Fibroblast of lung (primary cell): Measurements from ENCODE around the gene SPINK4. TPM values are rescaled to one million over a fixed set of nuclear protein-coding genes. Genes with fewer than 3 reads are reported as not detected.
A peak's percentile ranks its signal among the peaks of the same experiment; 100 is the strongest.

Experiments used
- DNase-seq, 2 donors: peaks; one replicate each; pipeline versions ENCODE4 v3.0.0 to v3.0.0-alpha.2; 2010; ENCODE audit warnings: low read depth in 2 of 2
- H2AFZ ChIP-seq: 2 replicates; pipeline ENCODE4 v1.5.1; 2012; ENCODE audit warnings: low read length, control low read depth, inconsistent platforms
- H3K27ac ChIP-seq: 2 replicates; pipeline ENCODE4 v1.5.1; 2011; ENCODE audit warnings: low read length, control low read depth; ENCODE audit not compliant: insufficient read depth
- H3K27me3 ChIP-seq: 2 replicates; pipeline ENCODE4 v1.5.1; 2011; ENCODE audit warnings: mild to moderate bottlenecking, low read length; ENCODE audit not compliant: control insufficient read depth, insufficient read depth
- H3K36me3 ChIP-seq: 2 replicates; pipeline ENCODE4 v1.5.1; 2011; ENCODE audit warnings: low read length; ENCODE audit not compliant: control insufficient read depth, insufficient read depth
- H3K4me1 ChIP-seq: 2 replicates; pipeline ENCODE4 v1.5.1; 2011; ENCODE audit warnings: low read length; ENCODE audit not compliant: control insufficient read depth, insufficient read depth; ENCODE audit errors: extremely low read depth
- H3K4me2 ChIP-seq: 2 replicates; pipeline ENCODE4 v1.5.1; 2011; ENCODE audit warnings: low read length, control low read depth; ENCODE audit not compliant: insufficient read depth; ENCODE audit errors: extremely low read depth
- H3K4me3 ChIP-seq, 4 experiments: fragments of 200-600 bp in 1 of 4; sonication (generic) in 1 of 4; replicated peaks in 1 of 4; 2 replicates each; pipeline ENCODE4 v1.5.1; 2011 to 2016; ENCODE audit warnings: low read length in 4 of 4, low read depth in 3 of 4, mild to moderate bottlenecking in 3 of 4, control low read depth in 2 of 4, inconsistent platforms in 1 of 4, mixed read lengths in 1 of 4; ENCODE audit not compliant: insufficient read depth in 1 of 4; ENCODE audit errors: control extremely low read depth in 1 of 4
- H3K79me2 ChIP-seq: 2 replicates; pipeline ENCODE4 v1.5.1; 2012; ENCODE audit warnings: mild to moderate bottlenecking, low read length, inconsistent platforms; ENCODE audit not compliant: control insufficient read depth, insufficient read depth
- H3K9ac ChIP-seq: 2 replicates; pipeline ENCODE4 v1.5.1; 2011; ENCODE audit warnings: mild to moderate bottlenecking, low read length, control low read depth; ENCODE audit not compliant: insufficient read depth
- H3K9me3 ChIP-seq: 2 replicates; pipeline ENCODE4 v1.5.1; 2012; ENCODE audit warnings: low read depth, low read length; ENCODE audit not compliant: control insufficient read depth, insufficient read depth
- H4K20me1 ChIP-seq: 2 replicates; pipeline ENCODE4 v1.5.1; 2011; ENCODE audit warnings: low read length; ENCODE audit not compliant: control insufficient read depth, insufficient read depth; ENCODE audit errors: extremely low read depth
- CTCF ChIP-seq, 2 donors: IDR thresholded peaks in 1 of 2; conservative IDR thresholded peaks in 1 of 2; 1 replicate in 1 of 2; 2 replicates in 1 of 2; pipeline ENCODE4 v1.5.1; 2011 to 2012; ENCODE audit warnings: low read length in 2 of 2, control low read depth in 1 of 2, inconsistent platforms in 1 of 2, low read depth in 1 of 2, mild to moderate bottlenecking in 1 of 2
- EZH2 ChIP-seq: IDR thresholded peaks from 2 replicates; pipeline ENCODE4 v1.5.1; 2012; ENCODE audit warnings: low read length, control low read depth, mild to moderate bottlenecking; ENCODE audit errors: missing control alignments
- polyA plus RNA-seq, 2 donors: library from polyadenylated mRNA; depleted of rRNA in 1 of 2; stranded (reverse) in 1 of 2; unstranded in 1 of 2; fragments of >200 nt; gene quantifications; 2 replicates each; pipeline ENCODE4 v1.2.1, GENCODE V29; 2011 to 2012; ENCODE audit warnings: missing spikeins in 1 of 2
- total RNA-seq: library from RNA; depleted of rRNA; stranded (reverse); fragments of >200 nt; gene quantifications from 2 replicates; pipeline ENCODE4 v1.2.1, GENCODE V29; 2014

Gene SPINK4
- total and polyA plus RNA-seq, 2 donors (not counting 1 experiment from before 2014, with no cell fraction given) = not detected

- Histone ChIP-seq H3K27ac (peak overlapping the region; percentile 100), H3K4me1 (peaks cover 3% of the 10 kb centered on the region), H3K9me3 (no peaks in the 10 kb centered on the region), H2AFZ (peak overlapping the region; percentile 33), H3K9ac (peak overlapping the region; percentile 98), H3K4me2 (peak overlapping the region; percentile 69), H3K79me2 (peaks cover 39% of the 10 kb centered on the region), H3K4me3 (peak overlapping the region; percentile 60 to 79 (median 75)), H4K20me1 (no peaks in the 10 kb centered on the region), H3K27me3 (no peaks in the 10 kb centered on the region), H3K36me3 (peaks cover 4% of the 10 kb centered on the region)
- TF ChIP-seq EZH2 = no peak
- TF ChIP-seq CTCF (conservative IDR thresholded peaks at IDR 0.05 in 1 of 2, IDR thresholded peaks at IDR 0.05 in 1 of 2; ENCODE audit: low read depth in 1 of 2, low read length in 2 of 2) = no peak
- no peak for DNase-seq
Measured at GRCh38 chr9:33289936-33290246, 49.9 kb downstream of the SPINK4 start.

- Histone ChIP-seq H3K79me2 (peaks cover 45% of the 10 kb centered on the region), H3K4me2 (peak within 1 kb of the TSS; percentile 81), H3K27ac (peak within 1 kb of the TSS; percentile 100), H4K20me1 (no peaks in the 10 kb centered on the region), H3K9me3 (no peaks in the 10 kb centered on the region), H3K36me3 (peaks cover 5% of the 10 kb centered on the region), H3K9ac (peak within 1 kb of the TSS; percentile 98), H2AFZ (peak within 1 kb of the TSS; percentile 33), H3K4me1 (peaks cover 3% of the 10 kb centered on the region), H3K4me3 (peak within 1 kb of the TSS; percentile 75 to 86 (median 77)), H3K27me3 (no peaks in the 10 kb centered on the region)
- DNase-seq = peak; percentile 99
- TF ChIP-seq CTCF (conservative IDR thresholded peaks at IDR 0.05 in 1 of 2, IDR thresholded peaks at IDR 0.05 in 1 of 2; ENCODE audit: low read depth in 1 of 2, low read length in 2 of 2) (no peak), EZH2 (no peak)
Measured at GRCh38 chr9:33290247-33291030, 50.5 kb downstream of the SPINK4 start, which contains the start of gene NFX1. NFX1 (plus strand) TSS chr9:33290516; CDS start chr9:33290573, 57 bp downstream.

GRCh38 chr9:33291031-33291397 is 51.0 kb downstream of the SPINK4 start:
- Histone ChIP-seq H3K4me3 (peak overlapping the region; percentile 75 to 86 (median 77)), H3K36me3 (peaks cover 5% of the 10 kb centered on the region), H3K9me3 (no peaks in the 10 kb centered on the region), H3K9ac (peak overlapping the region; percentile 98), H2AFZ (no peak overlapping the region), H3K27me3 (no peaks in the 10 kb centered on the region), H3K4me1 (peaks cover 3% of the 10 kb centered on the region), H3K27ac (peak overlapping the region; percentile 100), H3K79me2 (peaks cover 45% of the 10 kb centered on the region), H3K4me2 (peak overlapping the region; percentile 81), H4K20me1 (no peaks in the 10 kb centered on the region)
- DNase-seq = no peak
- peak in 1 of 2 donors; percentile 2 for TF ChIP-seq CTCF (conservative IDR thresholded peaks at IDR 0.05 in 1 of 2, IDR thresholded peaks at IDR 0.05 in 1 of 2; ENCODE audit: low read depth in 1 of 2, low read length in 2 of 2)
- no peak for TF ChIP-seq EZH2
